ENCODE measurements around the gene SLC4A5.
A peak's percentile ranks its signal among the peaks of the same experiment; 100 is the strongest.
"Not testable (repeated sequence)": the region's sequence is repeated elsewhere in the genome, so short reads cannot be mapped to it uniquely, and the experiment has no call there.

Gene SLC4A5

DNA sequence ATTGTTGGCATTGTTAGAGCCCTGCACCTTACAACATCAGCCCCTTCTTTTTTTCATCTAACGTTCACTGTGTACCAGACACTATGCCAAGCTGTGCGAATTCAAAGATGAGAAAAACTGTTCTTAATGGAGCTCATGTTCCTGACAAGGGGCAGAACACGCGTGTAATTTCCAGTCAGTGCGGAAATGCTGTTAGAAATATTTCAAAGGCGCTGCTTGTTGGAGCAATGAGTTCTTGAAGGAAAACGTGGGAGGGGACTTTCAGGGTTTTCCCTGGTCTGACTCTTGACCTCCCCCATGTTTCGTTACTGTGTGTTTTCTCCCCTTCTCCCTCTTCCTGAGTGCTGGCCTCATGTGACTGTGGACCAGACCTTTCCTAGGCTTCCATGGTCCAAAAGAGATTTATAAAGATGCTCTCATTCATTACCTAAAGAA lies 143.3 kb downstream of the SLC4A5 start:
- DNase-seq (ENCODE audit: low spot score), result no peak

GRCh38 chr2:74199275-74199701 lies 143.9 kb downstream of the SLC4A5 start:
- DNase-seq (ENCODE audit: low spot score), result no peak

DNA sequence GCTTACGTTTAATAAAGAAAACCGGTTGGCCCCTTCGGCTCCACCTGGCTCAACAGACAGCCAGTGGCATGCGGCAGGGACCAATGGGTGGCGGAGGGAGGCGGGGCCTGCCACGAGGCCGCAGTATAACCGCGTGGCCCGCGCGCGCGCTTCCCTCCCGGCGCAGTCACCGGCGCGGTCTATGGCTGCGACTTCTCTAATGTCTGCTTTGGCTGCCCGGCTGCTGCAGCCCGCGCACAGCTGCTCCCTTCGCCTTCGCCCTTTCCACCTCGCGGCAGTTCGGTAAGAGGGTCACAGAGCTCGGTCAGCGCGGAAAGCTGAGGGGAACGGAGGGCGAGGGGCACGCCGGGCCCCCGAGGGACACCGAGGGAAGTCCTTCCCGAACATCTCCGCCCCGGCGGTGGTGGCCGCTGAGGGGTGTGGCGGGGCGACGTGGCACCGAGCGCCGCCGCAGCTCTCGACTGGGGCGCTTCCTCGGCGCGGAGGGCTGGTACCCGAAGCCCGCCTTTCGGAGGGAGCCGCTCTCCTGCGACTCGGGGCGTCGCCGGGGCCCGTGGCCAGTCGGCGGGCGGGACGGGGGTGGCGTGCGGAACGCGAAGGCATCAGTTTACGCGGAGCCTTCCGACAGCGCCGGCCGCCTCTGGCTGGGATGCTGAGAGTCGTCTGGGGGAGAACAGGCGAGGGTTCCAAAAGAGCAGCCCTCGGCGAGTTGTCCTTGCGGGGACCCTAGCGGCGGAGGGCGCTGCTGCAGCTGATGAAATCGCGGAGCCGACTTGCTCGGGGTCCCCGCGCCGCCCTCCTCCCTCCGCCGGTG lies 144.5 kb downstream of the SLC4A5 start, which contains the start of gene MTHFD2:
Gene MTHFD2, plus strand, starts transcription at position 155 of the 814 bp plus-strand sequence. Its CDS starts 27 bp downstream, at position 182.
- peak; percentile 96 for DNase-seq (ENCODE audit: low spot score)

- DNase-seq (ENCODE audit: low spot score), result no peak
These were observed 145.2 kb downstream of the SLC4A5 start for GRCh38 chr2:74198023-74198460.

DNA sequence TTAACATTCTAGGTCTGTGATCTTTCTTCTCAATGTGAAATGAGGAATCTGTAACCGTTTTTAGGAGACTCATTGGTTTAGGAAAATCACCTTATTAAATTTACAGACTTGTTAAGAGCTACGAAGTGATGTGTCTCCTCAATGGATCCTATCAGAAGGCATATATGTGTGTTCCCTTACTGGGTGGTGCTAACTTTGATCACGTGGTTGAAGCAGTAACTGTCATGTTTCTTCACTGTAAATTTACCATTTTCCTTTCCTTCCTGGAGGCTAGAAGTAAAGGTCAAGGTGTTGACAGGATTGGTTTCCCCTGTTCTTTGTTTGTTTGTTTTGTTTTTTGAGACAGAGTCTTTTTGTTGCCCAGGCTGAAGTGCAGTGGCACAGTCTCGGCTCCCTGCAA lies 146.2 kb downstream of the SLC4A5 start:
- DNase-seq (ENCODE audit: low spot score), result no peak

- DNase-seq (ENCODE audit: low spot score), result no peak
These were observed 148.4 kb downstream of the SLC4A5 start for GRCh38 chr2:74194799-74195198.

DNA sequence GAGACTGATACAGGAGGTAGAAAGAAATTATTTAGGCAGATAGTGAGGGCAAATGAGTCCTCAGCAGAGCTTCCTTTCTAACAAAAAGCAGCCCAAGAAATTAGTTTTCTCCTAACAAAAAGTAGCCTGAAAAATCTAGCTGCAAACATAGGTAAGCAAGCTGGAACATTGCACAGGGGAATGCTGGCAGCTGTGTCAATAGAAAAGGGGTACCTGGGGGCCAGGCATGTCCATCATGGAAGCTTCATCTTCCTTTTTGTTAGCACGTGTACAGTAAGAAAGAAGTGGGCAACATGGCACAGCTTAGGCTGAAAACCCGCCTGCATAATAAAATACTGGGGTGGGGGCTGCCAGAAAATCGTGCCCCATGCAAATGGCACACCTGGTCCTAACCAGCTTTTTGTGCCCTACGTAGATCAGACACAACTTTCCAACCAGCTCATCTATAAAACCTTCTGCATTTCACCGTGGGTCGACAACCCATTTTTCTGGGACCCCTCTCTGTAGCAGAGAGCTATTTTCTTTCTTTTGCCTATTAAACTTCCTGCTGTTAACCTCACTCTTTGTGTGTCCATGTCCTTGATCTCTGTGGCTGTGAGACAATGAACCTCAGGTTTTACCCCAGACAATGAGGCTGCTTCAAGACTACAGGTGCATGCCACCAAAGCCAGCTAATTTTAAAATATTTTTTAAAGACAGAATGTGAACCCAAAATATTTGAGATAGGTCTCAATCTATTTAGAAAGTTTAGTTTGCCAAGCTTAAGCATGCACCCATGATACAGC lies 151.4 kb downstream of the SLC4A5 start:
- DNase-seq (ENCODE audit: low spot score), result no peak

DNA sequence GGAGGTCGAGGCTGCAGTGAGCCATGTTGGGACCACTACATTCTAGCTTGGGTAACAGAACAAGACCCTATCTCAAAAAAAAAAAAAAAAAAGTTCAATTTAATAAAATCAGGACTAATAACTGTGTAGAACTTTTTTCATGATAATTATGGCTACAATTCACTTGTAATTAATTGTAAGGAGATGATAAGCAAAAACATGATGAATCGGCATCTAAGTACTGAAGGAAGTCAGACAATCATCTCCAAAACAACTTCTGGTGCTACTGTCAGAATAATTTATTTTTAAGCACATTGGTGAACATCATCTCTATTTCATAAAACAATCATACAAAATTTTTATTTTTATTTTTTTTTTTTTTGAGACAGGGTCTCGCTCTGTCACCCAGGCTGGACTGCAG lies 154.5 kb downstream of the SLC4A5 start:
- no peak for DNase-seq (ENCODE audit: low spot score)

GRCh38 chr2:74188018-74188601 lies 155.1 kb downstream of the SLC4A5 start:
- no peak for DNase-seq (ENCODE audit: low spot score)

DNA sequence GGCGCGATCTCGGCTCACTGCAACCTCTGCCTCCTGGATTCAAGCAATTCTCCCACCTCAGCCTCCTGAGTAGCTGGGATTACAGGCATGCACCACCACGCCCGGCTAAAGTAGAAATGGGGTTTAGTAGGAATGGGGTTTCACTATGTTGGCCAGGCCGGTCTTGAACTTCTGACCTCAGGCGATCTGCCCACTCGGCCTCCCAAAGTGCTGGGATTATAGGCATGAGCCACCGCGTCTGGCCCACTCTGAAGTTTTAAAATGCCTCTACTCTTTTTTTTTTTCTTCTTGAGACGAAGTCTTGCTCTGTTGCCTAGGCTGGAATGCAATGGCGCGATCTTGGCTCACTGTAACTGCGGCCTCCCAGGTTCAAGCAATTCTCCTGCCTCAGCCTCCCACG lies 156.5 kb downstream of the SLC4A5 start:
- not testable (repeated sequence) for DNase-seq (ENCODE audit: low spot score)

GRCh38 chr2:74186038-74186437 lies 157.2 kb downstream of the SLC4A5 start:
- DNase-seq (ENCODE audit: low spot score), result no peak

GRCh38 chr2:74183878-74184277 lies 159.3 kb downstream of the SLC4A5 start:
- DNase-seq (ENCODE audit: low spot score), result no peak

DNA sequence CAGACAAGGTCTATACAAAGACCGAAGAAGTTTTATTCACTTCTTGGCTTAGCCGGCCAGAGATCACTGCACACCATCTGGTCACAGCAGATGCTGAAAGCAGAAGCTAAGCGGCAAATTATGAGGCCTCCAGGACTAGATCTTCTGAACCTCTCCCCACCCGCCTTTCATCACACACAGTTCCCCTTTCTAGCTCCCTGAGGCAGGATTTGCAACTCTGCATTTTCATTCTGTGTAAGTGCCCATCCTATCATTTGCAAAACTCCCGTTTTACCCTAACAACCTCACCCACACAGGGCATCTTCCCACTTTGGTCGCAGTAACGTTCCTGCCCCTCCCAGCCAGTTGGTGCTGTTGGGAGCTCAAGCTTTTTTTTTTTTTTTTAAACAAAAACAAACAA lies 161.5 kb downstream of the SLC4A5 start:
- DNase-seq (ENCODE audit: low spot score), result peak; percentile 62

- no peak for DNase-seq (ENCODE audit: low spot score)
These were observed 164.0 kb downstream of the SLC4A5 start for GRCh38 chr2:74179063-74179865.

- DNase-seq (ENCODE audit: low spot score), result peak; percentile 99
These were observed 164.8 kb downstream of the SLC4A5 start, which contains the start of gene MOB1A for GRCh38 chr2:74178211-74179062. MOB1A (minus strand) TSS chr2:74178879; CDS start chr2:74178674, 205 bp downstream.

DNA sequence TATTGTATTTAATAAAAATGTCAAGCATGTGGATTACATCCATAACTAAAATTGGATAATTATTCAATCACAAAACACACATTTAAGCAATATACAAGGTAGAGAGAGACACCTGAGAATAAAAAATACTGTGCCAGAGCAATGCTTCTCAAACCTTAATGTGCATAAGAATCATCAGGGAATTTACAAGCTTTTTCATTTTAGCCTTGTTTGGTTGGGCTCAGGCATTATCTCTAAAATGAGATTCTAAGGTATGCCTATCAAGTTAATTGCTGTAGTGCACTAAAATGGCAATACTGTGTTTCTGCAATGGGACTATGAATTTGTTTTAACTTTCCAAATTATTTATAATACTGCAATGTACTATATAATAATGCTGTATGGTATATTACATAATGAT lies 165.5 kb downstream of the SLC4A5 start:
- no peak for DNase-seq (ENCODE audit: low spot score)

DNA sequence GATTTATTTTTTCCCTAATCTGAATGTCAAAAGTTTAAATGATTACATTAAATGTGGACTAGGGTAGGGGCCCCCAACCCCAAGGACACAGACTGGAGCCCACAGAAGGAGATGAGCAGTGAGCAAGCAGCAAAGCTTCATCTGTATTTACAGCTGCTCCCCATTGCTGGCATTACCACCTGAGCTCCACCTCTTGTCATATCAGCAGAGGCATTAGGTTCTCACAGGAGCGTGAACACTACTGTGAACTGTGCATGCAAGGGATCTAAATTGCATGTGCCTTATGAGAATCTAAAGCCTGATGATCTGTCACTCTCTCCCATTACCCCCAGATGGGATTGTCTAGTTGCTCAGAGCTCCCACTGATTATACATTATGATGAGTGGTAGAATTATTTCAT lies 168.3 kb downstream of the SLC4A5 start:
- DNase-seq (ENCODE audit: low spot score), result no peak

DNA sequence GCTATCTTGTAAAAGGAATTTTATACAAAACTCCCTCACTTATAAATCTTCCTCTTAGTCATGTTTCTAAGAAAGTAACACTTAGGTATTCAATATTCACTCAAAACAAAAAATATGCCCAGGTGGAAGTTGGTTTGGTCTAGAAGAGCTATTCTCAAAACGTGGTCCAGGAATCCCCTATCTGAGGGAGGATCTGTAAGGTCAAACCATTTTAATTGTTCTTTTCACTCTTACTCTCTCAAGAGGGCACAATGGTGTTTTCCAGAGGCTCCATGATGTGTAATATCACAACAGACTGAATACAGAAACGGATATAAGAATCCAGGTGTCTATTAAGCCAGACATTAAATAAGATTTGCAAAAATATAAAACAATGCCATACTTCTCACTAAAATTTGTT lies 174.5 kb downstream of the SLC4A5 start:
- DNase-seq (ENCODE audit: low spot score), result no peak

All from cerebellar cortex (tissue), 1 donor.